CD4-positive, alpha-beta T cell (primary cell): ENCODE results near the gene FCF1. TPM values are rescaled to one million over a fixed set of nuclear protein-coding genes. Genes with fewer than 3 reads are reported as not detected.

ENCODE experiments used
- ATAC-seq: fragments of 200-7000 bp; cut with Tn5 transposase; one replicate; pipeline ENCODE4 v1.10.0; 2022; ENCODE audit warnings: mild to moderate bottlenecking; ENCODE audit not compliant: poor library complexity
- CTCF ChIA-PET: fragments of 350-600 bp; sonication (Branson Sonifier 250); formaldehyde crosslinking; loops from one replicate; lab custom pipeline; 2021; ENCODE audit warnings: antibody characterized with exemption, inconsistent platforms; lab: Charles Lee
- POLR2A ChIA-PET: fragments of 350-600 bp; sonication (Branson Sonifier 250); formaldehyde crosslinking; loops from one replicate; lab custom pipeline; 2021; ENCODE audit warnings: antibody characterized with exemption, inconsistent platforms; lab: Charles Lee
- DNase-seq, 14 experiments: peaks; one replicate each; pipeline ENCODE4 v3.0.0-alpha.2; 2013 to 2020; ENCODE audit warnings: mixed read lengths in 2 of 14
- H3K27ac ChIP-seq, 2 donors: one replicate each; pipeline versions ENCODE4 v1.5.1 to v1.7.0; 2013; ENCODE audit warnings: low read length in 2 of 2, low read depth in 1 of 2, mild to moderate bottlenecking in 1 of 2
- H3K27me3 ChIP-seq, 2 experiments: 1 replicate in 1 of 2; 2 replicates in 1 of 2; pipeline versions ENCODE4 v1.6.1 to v1.7.0; 2013; ENCODE audit warnings: low read length in 2 of 2, control low read depth in 1 of 2, mild to moderate bottlenecking in 1 of 2, moderate library complexity in 1 of 2; ENCODE audit not compliant: insufficient read depth in 2 of 2, control insufficient read depth in 1 of 2
- H3K36me3 ChIP-seq: one replicate; pipeline ENCODE4 v1.6.1; 2013; ENCODE audit warnings: low read length, control low read depth; ENCODE audit not compliant: insufficient read depth
- H3K4me1 ChIP-seq: one replicate; pipeline ENCODE4 v1.6.1; 2013; ENCODE audit warnings: low read length, control low read depth; ENCODE audit not compliant: insufficient read depth
- H3K4me3 ChIP-seq: one replicate; pipeline ENCODE4 v1.5.1; 2013; ENCODE audit warnings: mild to moderate bottlenecking, low read length, moderate library complexity
- H3K9me3 ChIP-seq, 2 experiments: 1 replicate in 1 of 2; 2 replicates in 1 of 2; pipeline versions ENCODE4 v1.6.1 to v1.7.0; 2013; ENCODE audit warnings: low read length in 2 of 2, mild to moderate bottlenecking in 2 of 2, control low read depth in 1 of 2, moderate library complexity in 1 of 2; ENCODE audit not compliant: control insufficient read depth in 1 of 2, insufficient read depth in 1 of 2
- H3K27ac Mint-ChIP-seq: one replicate; pipeline ENCODE4 v1.8.0; 2020; ENCODE audit warnings: mixed read lengths
- H3K27me3 Mint-ChIP-seq: one replicate; pipeline ENCODE4 v1.8.0; 2021; ENCODE audit warnings: mixed read lengths
- H3K36me3 Mint-ChIP-seq: one replicate; pipeline ENCODE4 v1.8.0; 2021; ENCODE audit warnings: low read depth, mixed read lengths
- H3K4me1 Mint-ChIP-seq: one replicate; pipeline ENCODE4 v1.8.0; 2021; ENCODE audit warnings: low read depth, mixed read lengths
- H3K4me3 Mint-ChIP-seq: one replicate; pipeline ENCODE4 v1.8.0; 2020; ENCODE audit warnings: mild to moderate bottlenecking, mixed read lengths
- H3K9me3 Mint-ChIP-seq: one replicate; pipeline ENCODE4 v1.8.0; 2020; ENCODE audit warnings: mixed read lengths
- intact Hi-C, 2 experiments: fragments of 100-400 bp; cut with DNase I in 1 of 2; cut with micrococcal nuclease in 1 of 2; formaldehyde crosslinking; loops; one replicate each; pipeline versions ENCODE4 v1.15.1 to v1.9.0; 2023 to 2025; cut with DNase I, micrococcal nuclease
- total RNA-seq, 174 experiments: library from RNA in 2 of 174; stranded (reverse) in 2 of 174; gene quantifications; one replicate each; pipeline ENCODE4 v1.2.3 and lab custom pipeline; 2021 to 2026
- TF ChIP-seq, protein P1 (sequence below): fragments of 200-600 bp; IDR thresholded peaks from one replicate; pipeline ENCODE4 v1.8.0; 2022; ENCODE audit warnings: antibody characterized with exemption, mild to moderate bottlenecking

The FCF1 gene
- total RNA-seq, 2 experiments from 2014 or later = 31.9 to 32.9 TPM

DNA sequence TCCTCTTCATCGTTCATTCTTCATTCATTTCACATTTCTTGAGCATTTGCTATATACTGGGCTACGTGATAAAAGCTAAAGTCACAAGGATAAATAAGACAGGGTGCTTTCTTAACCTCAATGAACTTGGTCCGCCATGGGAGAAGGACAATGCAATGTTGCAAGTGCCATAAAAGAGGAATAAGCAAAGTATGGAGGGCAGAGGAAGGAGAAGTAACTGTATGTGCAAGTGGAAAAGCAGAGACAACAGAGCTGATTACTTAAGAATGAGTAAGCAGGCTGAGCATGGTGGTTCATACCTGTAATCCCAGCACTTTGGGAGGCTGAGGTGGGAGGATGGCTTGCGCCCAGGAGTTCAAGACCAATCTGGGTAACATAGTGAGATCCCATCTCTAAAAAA lies 14.5 kb upstream of the FCF1 start:
- Mint-ChIP-seq H3K27ac (no peak overlapping the region), H3K4me3 (no peak overlapping the region), H3K36me3 (peaks cover 57% of the 10 kb centered on the region), H3K27me3 (no peaks in the 10 kb centered on the region), H3K9me3 (peaks cover 5% of the 10 kb centered on the region), H3K4me1 (peaks cover 36% of the 10 kb centered on the region)
- POLR2A ChIA-PET = no interaction called here
- no peak overlapping the region for H3K4me3 ChIP-seq
- no peak for ATAC-seq
- H3K9me3 ChIP-seq = peaks cover 0 to 6% of the 10 kb centered on the region in 2 experiments
- H3K4me1 ChIP-seq = no peaks in the 10 kb centered on the region
- no peak for DNase-seq
- H3K27me3 ChIP-seq = no peaks in the 10 kb centered on the region
- H3K27ac ChIP-seq = no peak overlapping the region
- CTCF ChIA-PET = no interaction called here
- TF ChIP-seq, protein P1, sequence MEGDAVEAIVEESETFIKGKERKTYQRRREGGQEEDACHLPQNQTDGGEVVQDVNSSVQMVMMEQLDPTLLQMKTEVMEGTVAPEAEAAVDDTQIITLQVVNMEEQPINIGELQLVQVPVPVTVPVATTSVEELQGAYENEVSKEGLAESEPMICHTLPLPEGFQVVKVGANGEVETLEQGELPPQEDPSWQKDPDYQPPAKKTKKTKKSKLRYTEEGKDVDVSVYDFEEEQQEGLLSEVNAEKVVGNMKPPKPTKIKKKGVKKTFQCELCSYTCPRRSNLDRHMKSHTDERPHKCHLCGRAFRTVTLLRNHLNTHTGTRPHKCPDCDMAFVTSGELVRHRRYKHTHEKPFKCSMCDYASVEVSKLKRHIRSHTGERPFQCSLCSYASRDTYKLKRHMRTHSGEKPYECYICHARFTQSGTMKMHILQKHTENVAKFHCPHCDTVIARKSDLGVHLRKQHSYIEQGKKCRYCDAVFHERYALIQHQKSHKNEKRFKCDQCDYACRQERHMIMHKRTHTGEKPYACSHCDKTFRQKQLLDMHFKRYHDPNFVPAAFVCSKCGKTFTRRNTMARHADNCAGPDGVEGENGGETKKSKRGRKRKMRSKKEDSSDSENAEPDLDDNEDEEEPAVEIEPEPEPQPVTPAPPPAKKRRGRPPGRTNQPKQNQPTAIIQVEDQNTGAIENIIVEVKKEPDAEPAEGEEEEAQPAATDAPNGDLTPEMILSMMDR = no peak
- H3K36me3 ChIP-seq = peaks cover 18% of the 10 kb centered on the region
- intact Hi-C loops = no loop called here

GRCh38 chr14:74702293-74702692 lies 10.7 kb upstream of the FCF1 start:
- CTCF ChIA-PET = no interaction called here
- no peak for DNase-seq
- Histone ChIP-seq H3K27me3 (no peaks in the 10 kb centered on the region), H3K4me3 (no peak overlapping the region), H3K4me1 (no peaks in the 10 kb centered on the region), H3K9me3 (peaks cover 0 to 6% of the 10 kb centered on the region in 2 experiments), H3K36me3 (peaks cover 18% of the 10 kb centered on the region), H3K27ac (no peak overlapping the region)
- Mint-ChIP-seq H3K9me3 (peaks cover 5% of the 10 kb centered on the region), H3K36me3 (peaks cover 57% of the 10 kb centered on the region), H3K4me3 (no peak overlapping the region), H3K27ac (no peak overlapping the region), H3K4me1 (peaks cover 51% of the 10 kb centered on the region), H3K27me3 (no peaks in the 10 kb centered on the region)
- TF ChIP-seq, protein P1 = no peak
- ATAC-seq = no peak
- intact Hi-C loops = no loop called here
- POLR2A ChIA-PET = no interaction called here

DNA sequence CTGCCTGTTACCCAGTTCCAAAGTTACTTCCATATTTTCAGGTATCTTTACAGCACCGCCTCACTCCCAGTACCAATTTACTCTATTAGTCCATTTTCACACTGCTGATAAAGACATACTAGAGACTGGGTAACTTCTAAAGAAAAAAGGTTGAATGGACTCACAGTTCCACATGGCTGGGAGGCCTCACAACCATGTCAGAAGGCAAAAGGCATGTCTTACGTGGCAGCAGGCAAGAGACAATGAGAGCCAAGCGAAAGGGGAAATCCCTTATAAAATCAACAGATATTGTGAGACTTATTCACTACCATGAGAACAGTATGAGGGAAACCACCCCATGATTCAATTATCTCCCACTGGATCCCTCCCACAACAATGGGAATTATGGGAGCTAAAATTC lies 9.9 kb upstream of the FCF1 start:
- ATAC-seq (no peak), DNase-seq (no peak)
- Histone ChIP-seq H3K9me3 (peaks cover 0 to 6% of the 10 kb centered on the region in 2 experiments), H3K36me3 (peaks cover 11% of the 10 kb centered on the region), H3K4me1 (no peaks in the 10 kb centered on the region), H3K4me3 (no peak overlapping the region), H3K27me3 (no peaks in the 10 kb centered on the region), H3K27ac (no peak overlapping the region)
- H3K36me3 Mint-ChIP-seq = peaks cover 50% of the 10 kb centered on the region
- POLR2A ChIA-PET = no interaction called here
- no peaks in the 10 kb centered on the region for H3K27me3 Mint-ChIP-seq
- no peak overlapping the region for H3K4me3 Mint-ChIP-seq
- CTCF ChIA-PET = no interaction called here
- intact Hi-C loops = no loop called here
- TF ChIP-seq, protein P1 = no peak
- H3K27ac Mint-ChIP-seq = no peak overlapping the region
- H3K9me3 Mint-ChIP-seq = peaks cover 5% of the 10 kb centered on the region
- H3K4me1 Mint-ChIP-seq = peaks cover 49% of the 10 kb centered on the region
